Stimulated activated CD4-positive, alpha-beta T cell treated with anti-CD3 and anti-CD28 coated beads, Interleukin-4, amount 100 ng/mL, for 4 hours (primary cell): Measurements from ENCODE around the gene ADAM22.
A peak's percentile ranks its signal among the peaks of the same experiment; 100 is the strongest.
"Not testable (repeated sequence)": the region's sequence is repeated elsewhere in the genome, so short reads cannot be mapped to it uniquely, and the experiment has no call there.

ENCODE experiments used
- DNase-seq, 2 experiments: peaks; one replicate each; pipeline ENCODE4 v3.0.0-alpha.2; 2020

ADAM22 gene

GRCh38 chr7:87933953-87934698 lies at the start of gene ADAM22:
Gene ADAM22 (plus strand): TSS chr7:87934251. CDS start chr7:87934466, 215 bp downstream.
- peak; percentile 68 to 76 for DNase-seq

- DNase-seq = no peak
These were observed 49.0 kb upstream of the ADAM22 start for GRCh38 chr7:87885018-87885417.

- DNase-seq = no peak
These were observed 47.2 kb upstream of the ADAM22 start for GRCh38 chr7:87886875-87887274.

- DNase-seq = no peak
These were observed 38.7 kb upstream of the ADAM22 start for GRCh38 chr7:87895363-87895762.

- no peak for DNase-seq
These were observed 34.8 kb upstream of the ADAM22 start for GRCh38 chr7:87899255-87899654.

- DNase-seq = not testable (repeated sequence)
These were observed 26.7 kb upstream of the ADAM22 start for GRCh38 chr7:87907136-87907906.

GRCh38 chr7:87908814-87909213 lies 25.2 kb upstream of the ADAM22 start:
- not testable (repeated sequence) for DNase-seq

- DNase-seq = no peak
These were observed 21.9 kb upstream of the ADAM22 start for GRCh38 chr7:87912121-87912520.

GRCh38 chr7:87918740-87919139 lies 15.3 kb upstream of the ADAM22 start:
- DNase-seq = no peak

- DNase-seq = no peak
These were observed 14.2 kb upstream of the ADAM22 start for GRCh38 chr7:87919875-87920274.

- DNase-seq = no peak
These were observed 13.5 kb upstream of the ADAM22 start for GRCh38 chr7:87920578-87920977.

- not testable (repeated sequence) for DNase-seq
These were observed 11.2 kb upstream of the ADAM22 start for GRCh38 chr7:87922759-87923395.

- DNase-seq = no peak
These were observed 7.2 kb upstream of the ADAM22 start for GRCh38 chr7:87926581-87927461.

GRCh38 chr7:87933605-87933952 lies 472 bp upstream of the ADAM22 start:
- no peak for DNase-seq

GRCh38 chr7:87934699-87935383 lies 790 bp downstream of the ADAM22 start:
- DNase-seq = peak in 1 of 2 experiments; percentile 11

GRCh38 chr7:87935384-87935706 lies 1.3 kb downstream of the ADAM22 start:
- no peak for DNase-seq

- DNase-seq = no peak
These were observed 7.1 kb downstream of the ADAM22 start for GRCh38 chr7:87941138-87941537.

- no peak for DNase-seq
These were observed 10.5 kb downstream of the ADAM22 start for GRCh38 chr7:87944547-87944946.

GRCh38 chr7:87945926-87946325 lies 11.9 kb downstream of the ADAM22 start:
- not testable (repeated sequence) for DNase-seq

- no peak for DNase-seq
These were observed 14.3 kb downstream of the ADAM22 start for GRCh38 chr7:87948371-87948770.

- no peak for DNase-seq
These were observed 25.3 kb downstream of the ADAM22 start for GRCh38 chr7:87959336-87959735.

- no peak for DNase-seq
These were observed 26.2 kb downstream of the ADAM22 start for GRCh38 chr7:87960239-87960638.
